22Rv1 (cell line): ENCODE data around the gene MMP14.

Experiments
- ZFX ChIP-seq: fragments of 450-650 bp; IDR thresholded peaks from 2 replicates; pipeline ENCODE4 v1.6.1; 2017; ENCODE audit warnings: antibody characterized with exemption, borderline replicate concordance
- TF ChIP-seq, protein P1 (sequence below): fragments of 450-650 bp; IDR thresholded peaks from 2 replicates; pipeline ENCODE4 v1.5.1; 2017; ENCODE audit warnings: mild to moderate bottlenecking

DNA sequence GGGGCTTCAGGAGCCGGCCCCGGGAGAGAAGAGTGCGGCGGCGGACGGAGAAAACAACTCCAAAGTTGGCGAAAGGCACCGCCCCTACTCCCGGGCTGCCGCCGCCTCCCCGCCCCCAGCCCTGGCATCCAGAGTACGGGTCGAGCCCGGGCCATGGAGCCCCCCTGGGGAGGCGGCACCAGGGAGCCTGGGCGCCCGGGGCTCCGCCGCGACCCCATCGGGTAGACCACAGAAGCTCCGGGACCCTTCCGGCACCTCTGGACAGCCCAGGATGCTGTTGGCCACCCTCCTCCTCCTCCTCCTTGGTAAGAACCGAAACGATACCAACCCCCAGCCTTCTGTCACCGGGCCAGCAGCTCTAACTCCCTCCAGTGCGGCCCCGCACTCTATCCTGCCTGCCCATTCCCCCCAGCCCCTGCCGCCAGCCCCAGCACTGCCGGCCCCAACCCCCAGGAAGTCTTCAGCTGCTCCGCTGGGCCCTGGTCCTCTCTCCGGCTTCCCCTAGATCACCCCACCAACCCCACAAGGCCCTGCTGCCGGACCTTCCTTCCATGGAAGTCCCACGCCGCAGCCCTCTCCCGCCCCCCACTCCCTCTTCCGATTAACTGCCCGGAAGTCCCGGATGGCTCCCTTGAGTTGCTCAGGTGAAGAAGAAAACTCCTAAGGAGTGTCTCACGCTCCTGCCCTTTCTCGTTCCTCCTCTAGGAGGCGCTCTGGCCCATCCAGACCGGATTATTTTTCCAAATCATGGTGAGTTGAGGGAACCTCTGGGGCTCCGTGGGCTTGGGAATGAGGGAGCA lies 35.8 kb downstream of the MMP14 start:
- TF ChIP-seq, protein P1, sequence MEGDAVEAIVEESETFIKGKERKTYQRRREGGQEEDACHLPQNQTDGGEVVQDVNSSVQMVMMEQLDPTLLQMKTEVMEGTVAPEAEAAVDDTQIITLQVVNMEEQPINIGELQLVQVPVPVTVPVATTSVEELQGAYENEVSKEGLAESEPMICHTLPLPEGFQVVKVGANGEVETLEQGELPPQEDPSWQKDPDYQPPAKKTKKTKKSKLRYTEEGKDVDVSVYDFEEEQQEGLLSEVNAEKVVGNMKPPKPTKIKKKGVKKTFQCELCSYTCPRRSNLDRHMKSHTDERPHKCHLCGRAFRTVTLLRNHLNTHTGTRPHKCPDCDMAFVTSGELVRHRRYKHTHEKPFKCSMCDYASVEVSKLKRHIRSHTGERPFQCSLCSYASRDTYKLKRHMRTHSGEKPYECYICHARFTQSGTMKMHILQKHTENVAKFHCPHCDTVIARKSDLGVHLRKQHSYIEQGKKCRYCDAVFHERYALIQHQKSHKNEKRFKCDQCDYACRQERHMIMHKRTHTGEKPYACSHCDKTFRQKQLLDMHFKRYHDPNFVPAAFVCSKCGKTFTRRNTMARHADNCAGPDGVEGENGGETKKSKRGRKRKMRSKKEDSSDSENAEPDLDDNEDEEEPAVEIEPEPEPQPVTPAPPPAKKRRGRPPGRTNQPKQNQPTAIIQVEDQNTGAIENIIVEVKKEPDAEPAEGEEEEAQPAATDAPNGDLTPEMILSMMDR = peak; percentile 97
- no peak for TF ChIP-seq ZFX
